CD4-positive, alpha-beta T cell treated with Interferon gamma for 1 hour (primary cell): Measurements from ENCODE around the gene KRT16.
"Not testable (repeated sequence)": the region's sequence is repeated elsewhere in the genome, so short reads cannot be mapped to it uniquely, and the experiment has no call there.

Experiments
- DNase-seq: peaks from one replicate; pipeline ENCODE4 v3.0.0-alpha.2; 2020

KRT16 gene

DNA sequence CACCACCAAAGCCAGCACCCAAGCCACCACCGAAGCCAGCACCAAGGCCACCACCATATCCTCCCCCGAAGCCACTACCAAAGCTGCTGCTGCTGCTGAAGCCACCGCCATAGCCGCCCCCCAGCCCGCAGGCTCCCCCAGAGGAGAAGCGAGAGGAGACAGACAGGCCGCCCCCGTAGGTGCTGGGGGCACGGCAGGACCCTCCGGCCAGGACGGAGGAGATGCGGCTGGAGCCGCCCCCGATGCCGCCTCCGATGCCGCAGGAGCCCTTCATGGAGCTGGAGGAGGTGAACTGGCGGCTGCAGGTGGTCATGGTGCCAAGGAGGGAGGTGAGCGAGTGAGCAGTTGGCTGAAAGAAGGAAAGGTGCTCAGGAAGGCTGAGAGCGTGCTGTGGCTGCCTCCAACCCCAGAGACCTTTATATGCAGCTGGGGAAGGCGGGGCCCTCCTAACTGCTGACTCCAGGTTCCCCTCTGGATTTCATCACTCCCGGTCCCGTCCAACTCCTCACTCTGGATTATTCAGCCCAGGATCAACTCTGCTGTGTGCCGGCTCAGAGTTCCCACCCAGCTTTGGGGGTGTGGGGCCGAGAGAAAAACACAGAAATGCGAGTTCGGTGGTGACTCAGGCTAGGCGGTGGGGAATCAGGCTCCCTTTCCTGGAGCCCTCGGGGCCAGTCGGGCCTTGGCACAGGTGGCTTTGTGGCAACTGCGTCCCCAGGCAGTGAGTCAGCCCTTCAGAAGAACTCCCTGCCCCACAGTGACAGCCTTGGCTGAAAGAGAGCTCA lies at the start of gene KRT16:
TSS of gene KRT16 (minus strand) at position 392 of the 785 bp plus-strand sequence. CDS start at position 313, 79 bp downstream.
- not testable (repeated sequence) for DNase-seq

DNA sequence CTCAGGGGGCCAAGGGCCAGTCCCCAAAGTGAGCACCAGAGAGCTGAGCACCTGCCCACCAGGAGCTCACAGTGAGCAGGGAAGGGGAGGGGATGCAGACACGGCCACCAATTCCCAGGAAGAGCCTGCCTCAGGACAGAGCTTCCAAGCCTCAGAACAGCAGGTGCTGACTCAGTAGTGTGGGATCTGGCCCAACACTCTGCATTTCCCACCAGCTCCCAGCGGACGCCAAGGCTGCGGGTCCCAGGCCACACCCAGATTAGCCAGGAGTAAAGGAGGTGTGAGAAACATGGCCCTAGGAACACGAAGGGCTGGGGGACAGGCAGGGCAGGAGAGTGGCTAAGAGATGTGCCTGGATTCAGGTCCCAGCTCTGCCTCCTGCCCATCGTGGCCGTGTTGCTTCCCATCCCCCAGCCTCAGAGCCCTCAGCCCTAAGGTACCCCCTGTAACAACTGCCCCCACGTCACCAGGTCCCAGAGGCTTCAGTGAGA lies 47.7 kb upstream of the KRT16 start:
- no peak for DNase-seq

DNA sequence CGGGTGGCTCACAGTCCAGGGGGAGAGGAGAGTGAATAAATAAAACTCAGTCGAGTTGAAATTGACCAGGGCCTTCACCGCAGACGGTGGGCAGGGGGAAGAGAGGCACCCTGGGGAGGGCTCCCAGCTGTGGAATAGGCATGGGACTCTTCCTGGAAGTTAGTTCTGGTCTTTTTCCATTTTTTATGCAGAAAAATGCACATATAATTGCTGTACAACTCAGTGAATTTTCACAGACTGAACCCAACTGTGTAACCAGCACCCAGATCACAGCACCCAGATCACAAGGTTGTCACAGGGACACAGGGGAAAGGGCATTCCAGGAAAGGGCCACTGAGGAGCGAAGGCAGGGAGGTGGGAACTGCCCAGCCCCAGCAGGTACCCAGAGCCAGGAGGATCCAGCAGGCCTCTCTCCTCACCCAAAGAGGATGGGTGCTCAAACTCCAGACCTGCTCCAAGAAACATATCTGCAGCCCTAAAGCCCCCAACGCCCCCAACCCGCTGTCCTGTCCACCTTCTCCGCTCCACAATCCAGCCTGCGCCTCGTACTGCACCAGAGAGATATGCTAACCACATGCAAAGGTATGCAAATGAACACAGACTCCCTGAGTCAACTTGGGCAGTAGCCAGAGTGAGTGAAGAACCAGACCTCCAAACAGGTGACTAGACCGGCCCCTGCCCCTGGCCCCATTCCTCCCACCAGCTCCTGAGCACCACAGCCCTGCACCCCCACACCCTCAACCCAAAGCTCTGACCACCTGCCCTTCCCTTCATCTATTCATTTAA lies 47.1 kb upstream of the KRT16 start:
- no peak for DNase-seq

DNA sequence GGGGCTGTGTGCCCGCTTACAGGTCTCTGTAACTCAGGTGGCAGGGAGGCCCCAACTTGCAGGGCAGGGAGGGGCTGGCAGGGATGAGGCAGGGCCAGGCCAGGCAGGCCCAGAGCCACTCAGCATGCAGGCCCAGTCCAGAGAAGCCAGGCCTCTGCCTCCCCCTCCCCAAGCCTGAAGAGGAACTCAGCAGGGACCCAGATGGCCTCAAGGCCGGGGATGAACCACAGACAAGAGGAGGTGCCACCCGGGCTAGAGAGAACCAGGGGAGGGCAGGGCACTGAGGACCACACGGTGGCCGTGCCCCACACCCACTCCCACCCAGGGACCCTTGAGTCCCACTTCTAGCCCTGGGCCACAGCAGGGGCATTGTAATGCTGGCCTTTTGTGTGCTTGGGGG lies 46.3 kb upstream of the KRT16 start:
- no peak for DNase-seq

DNA sequence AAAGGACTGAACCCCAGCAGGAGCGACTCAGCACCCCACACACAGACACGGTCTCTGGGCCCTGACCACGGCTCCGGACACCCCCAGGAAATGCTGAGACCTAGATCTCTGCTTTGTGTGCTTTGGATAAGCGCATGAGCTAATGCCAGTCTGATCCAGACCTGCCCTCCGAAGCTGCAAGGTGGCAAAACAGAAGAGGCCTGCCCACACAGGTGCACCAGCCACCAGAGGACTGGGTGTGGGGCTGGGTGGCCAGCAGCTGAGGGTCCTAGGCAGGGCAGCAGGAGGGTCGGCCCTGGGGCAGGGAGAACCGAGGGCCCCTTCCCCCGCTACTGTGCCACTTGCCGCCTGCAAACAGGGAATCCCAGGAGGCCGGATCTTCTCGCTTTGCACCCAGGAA lies 45.4 kb upstream of the KRT16 start:
- DNase-seq, result no peak

DNA sequence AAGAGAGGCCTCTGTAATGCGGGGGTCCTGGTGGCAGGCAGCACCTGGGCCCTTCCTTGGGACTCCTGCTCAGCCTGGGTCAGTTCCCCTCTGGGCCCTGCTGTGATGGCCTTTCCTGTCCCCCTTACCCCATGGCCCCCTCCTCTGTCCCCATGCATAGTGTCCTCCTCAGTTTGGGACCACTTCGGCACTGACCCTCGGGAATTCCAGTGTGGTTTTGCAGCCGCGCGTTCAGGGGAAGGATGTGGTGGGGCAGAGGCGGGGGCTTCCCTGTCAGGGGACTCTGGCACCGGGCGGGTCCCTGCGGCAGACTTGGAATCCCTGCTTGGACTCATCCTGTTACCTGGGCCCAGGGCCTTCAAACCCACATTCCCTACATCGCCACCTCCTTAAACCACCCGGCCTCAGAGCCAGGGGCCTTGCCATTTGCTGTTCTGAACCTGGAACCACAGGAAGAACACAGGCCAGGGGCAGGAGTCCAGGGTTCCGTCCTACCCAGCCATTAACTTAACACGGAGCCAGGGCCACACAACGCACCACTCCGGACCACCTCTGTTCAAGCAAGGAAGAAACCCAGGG lies 44.7 kb upstream of the KRT16 start:
- no peak for DNase-seq

DNA sequence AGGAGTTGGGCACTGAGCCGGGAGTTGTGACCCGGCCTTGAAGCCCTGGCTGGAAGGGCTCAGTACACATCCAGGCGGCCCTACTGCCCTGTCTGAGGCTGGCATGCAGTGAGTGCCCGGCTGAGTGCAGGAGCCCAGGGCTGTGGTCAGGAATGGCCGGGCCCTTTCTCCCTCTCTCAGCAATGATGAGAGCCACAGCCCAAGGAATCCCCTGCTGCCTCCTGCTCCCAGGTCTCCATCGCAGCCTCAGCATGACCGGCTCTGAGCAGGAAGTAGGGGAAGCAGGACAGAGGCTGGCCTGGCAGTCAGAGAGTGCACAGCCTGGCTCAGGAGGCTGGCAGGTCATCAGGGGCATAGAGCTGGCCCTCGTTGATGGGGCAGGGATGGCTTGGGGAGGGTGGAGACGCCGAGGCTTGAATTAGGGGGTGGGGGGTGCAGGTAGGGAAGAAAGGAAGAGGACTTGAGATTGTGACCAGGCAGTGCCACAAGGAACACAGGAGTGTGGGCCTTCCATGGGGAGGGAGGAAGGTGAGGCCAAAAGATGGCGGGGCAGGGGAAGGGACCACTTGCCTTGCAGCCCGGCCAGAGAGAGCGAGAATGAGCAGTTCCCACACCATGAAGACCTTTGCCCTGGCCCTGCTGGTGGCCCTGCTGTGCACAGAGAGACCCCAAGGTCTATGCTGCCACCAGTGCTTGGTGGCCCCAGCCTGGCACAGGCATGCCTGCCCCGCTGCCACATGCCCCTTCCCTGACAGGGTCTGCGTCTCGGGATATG lies 43.9 kb upstream of the KRT16 start:
- DNase-seq, result no peak

DNA sequence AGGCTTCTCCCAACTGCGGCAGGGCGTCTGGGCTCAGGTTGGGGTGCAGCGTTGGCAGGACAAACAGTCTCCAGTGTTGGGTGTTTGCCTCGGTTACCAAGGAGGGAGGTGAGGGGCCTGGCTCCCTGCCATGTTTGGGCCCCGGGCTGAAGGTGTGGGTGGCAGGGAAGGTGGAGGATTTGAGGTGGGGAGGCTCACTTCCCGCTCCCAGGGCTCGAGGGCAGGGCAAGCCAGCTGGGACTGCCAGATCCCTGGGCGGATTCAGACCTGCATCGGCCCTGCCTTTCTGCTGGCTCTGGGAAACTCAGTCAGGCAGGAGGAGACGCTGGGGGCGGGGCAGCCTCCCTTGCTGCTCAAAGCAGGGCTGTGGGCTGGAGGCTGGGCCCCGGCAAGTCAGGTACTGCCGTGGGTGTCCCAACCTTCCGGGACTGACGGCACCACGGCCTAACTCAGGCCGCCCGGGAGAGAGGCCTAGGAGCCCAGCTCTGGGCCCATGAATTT lies 43.1 kb upstream of the KRT16 start:
- no peak for DNase-seq

DNA sequence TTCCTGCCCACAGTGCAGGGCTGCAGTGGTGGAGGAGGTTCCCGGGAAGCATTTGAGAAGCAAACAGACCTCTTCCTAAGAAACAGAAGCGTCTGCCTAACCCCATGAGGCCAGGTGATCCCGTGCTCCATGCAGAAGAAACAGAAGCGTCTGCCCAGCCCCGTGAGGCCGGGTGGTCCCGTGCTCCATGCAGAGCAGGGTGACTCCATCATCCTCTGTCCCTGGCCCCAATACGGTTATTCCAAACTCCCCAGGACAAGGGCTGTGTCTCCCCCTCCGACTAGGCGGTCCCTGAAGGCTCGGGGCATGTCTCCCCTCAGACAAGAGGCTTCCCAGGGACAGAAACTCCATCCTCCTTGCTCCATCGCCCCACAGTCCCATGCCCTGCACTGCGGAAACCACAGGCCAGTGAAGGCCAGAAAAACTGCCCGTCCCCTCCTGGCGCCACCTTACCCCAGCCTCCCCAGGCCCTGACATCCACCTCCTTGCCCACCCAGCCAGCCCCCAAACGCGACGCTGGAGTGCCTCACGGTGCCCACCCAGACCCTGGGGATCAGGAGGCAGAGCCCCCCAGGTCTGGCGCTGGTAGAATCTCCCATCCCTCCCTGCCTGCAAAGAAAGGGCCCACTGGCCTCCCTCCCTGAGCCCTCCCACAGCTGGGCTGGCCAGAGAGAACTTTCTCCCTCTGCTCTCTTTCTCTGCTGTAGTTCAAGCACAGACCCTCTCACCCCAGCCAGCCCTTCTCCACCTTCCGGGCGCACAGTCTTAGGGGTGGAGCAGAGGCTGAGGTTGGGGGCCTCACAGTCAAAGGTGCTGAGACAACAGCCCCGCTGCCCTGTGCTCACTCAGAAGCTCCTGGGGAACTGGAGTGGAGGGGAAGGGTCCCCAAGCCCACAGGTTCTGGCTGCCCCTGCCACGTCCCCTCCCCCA lies 42.4 kb upstream of the KRT16 start:
- DNase-seq, result no peak

DNA sequence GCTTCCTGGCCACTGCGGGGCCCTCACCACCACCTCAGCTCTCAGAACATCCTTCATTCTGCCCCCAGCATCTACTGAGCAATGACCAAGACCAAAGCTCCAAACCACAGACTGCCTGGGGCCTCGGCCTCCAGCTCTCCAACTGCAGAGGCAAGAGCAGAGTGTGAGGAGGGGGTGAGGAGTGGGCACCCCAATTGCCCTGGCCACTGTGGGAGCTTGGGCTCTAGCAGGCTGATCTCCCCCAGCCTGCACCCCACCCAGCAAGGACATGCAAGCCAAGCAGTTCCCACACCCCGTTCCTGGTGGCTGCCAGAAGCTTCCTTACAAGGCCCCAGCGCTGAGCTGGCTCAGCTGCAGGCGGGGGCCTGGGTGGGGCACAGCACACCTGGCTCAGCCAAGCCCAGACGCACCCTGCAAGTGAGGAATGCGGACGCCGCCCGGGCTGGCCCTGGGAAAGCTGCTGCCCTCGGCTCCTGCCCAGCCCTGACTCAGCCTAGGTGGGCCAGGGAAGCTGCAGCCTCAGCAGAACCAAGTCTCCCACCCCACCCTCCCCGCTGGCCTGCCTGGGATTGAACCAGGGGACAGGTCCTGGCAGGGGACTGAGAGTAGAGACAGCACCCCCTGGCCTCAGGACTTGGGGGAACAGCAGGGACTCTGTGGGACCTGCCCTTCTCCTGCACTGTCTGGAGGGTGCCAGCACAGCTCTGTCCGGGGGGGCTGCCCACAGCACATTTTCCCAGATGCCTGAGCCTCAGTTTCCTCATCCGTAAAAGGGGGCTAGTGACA lies 41.5 kb upstream of the KRT16 start:
- no peak for DNase-seq

DNA sequence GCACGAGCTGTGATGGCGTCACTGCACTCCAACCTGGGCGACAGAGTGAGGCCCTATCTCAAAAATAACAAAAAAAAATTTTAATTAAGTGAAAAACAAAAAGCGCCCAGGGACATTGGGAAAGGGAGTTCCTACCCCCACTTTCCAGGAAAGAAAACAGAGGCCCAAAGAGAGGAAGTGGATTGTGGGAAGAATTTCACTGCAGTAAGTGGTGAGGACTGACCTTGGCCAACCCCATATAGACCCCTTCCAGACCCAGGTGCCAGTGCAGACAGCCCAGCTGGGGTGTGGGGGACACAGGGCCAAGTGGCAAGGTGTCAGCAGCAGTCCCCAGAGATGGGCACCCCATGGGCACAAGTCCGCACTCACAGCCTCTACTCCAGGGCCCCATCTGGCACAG lies 40.9 kb upstream of the KRT16 start:
- no peak for DNase-seq

DNA sequence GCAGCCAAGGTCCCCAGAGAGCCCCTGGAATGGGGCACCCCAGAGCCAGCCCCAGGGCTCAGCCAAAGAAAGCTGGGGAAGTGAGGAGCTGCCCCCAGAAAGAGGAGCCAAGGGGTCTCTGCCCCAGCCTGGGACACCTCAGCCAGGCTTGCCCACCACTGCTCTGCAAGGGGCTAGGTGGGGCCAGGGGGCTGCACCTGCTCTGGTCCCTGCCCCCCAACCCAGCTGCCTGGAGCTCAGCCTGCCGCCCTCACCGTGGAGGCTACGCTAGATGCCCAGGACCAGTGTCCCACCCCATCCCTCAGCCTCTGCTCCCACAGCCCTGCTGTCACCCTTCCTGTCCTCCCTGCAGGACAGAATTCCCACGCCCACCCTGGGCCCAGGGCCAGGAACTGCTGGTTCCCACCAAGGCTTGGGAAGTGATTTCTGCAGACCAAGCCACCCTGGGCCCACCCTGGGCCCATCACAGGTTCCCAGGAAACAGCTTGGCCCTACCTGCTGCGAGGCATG lies 39.9 kb upstream of the KRT16 start:
- no peak for DNase-seq

DNA sequence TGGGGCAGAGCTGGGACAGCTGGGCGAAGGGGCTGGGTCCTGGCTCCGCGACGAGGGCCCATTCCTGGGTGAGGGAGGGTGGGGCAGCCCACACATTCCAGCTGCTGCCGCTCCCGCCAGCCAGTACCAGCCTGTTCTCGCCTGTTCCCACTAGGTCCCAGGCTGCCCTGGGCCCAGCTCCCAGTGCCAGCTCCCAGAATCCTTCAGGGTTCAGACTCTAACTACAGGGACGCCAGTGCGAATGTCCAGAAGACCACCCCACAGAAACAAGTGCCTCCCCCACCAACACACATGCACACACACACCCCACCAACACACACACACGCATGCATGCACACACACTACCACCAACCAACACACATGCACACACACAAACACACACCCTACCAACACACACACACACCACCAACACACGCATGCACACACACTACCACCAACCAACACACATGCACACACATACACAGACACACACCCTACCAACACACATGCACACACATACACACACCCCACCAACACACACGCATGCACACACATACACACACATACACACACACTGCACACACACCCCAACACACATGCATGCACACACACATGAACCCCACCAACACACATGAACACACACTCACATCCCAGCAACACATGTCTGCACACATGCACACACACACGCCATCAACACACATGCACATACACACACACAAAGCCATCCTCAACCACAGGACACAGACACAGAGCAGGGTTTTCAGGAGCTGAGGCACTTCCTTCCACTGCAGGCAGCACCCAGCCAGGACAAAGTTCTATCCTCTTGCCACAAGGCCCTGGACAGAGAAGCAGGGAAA lies 39.3 kb upstream of the KRT16 start:
- no peak for DNase-seq

DNA sequence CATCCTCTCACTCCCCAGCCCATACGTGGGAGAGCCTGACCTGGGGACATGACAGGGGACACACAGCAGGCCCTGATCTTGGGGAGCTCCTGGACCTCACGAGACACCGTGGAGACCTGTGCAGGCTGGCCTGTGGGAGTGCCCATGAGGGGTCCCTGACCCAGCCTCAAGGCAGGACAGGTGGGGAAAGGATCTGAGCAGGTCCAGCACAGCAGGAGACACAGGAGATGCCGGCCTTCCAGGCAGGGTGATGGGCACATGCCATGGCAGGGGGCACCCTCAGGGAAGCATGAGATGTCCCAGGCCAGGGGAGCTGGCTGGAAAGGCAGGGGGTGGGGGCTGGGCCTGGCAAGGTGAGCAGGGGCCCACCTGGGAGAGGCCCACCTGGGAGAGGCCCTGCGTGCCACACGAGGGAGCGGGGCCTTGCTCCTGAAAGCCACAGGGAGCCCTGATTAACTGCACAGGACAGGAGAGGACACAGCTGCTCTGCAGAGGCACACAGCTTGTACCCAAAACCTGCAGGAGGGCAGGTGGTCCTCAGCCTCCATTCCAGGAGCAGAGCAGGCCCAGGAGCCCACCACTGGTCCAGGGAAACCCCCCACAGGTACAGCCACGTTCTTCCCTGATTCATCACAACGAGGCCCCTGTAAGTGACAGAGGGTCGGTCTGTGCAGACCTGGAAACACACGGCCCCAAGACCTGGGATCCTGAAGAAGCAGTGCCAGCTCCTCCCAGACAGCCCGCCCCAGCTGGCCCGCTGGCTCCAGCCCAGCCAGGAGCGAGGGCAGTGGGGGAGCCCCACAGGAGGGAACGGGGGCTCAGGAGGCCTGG lies 38.4 kb upstream of the KRT16 start:
- DNase-seq, result no peak

DNA sequence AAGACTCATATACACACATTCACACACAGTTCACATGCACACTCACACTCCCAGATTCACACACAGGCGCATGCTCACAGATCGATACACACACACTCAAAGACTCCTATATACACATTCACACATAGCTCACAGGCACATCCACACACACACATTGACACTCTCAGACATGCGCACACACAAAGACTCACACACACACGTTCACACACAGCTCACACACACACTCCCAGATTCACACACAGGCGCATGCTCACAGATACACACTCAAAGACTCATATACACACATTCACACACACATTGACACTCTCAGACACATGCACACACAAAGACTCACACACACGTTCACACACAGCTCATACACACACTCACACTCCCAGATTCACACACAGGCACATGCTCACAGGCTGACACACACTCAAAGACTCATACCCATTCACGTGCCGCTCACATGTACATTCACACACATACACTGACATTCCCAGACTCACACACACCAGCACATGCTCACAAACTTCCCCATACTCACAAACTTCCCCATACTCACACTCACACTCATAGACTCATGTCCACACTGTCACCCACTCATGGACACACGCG lies 37.5 kb upstream of the KRT16 start:
- DNase-seq, result no peak

DNA sequence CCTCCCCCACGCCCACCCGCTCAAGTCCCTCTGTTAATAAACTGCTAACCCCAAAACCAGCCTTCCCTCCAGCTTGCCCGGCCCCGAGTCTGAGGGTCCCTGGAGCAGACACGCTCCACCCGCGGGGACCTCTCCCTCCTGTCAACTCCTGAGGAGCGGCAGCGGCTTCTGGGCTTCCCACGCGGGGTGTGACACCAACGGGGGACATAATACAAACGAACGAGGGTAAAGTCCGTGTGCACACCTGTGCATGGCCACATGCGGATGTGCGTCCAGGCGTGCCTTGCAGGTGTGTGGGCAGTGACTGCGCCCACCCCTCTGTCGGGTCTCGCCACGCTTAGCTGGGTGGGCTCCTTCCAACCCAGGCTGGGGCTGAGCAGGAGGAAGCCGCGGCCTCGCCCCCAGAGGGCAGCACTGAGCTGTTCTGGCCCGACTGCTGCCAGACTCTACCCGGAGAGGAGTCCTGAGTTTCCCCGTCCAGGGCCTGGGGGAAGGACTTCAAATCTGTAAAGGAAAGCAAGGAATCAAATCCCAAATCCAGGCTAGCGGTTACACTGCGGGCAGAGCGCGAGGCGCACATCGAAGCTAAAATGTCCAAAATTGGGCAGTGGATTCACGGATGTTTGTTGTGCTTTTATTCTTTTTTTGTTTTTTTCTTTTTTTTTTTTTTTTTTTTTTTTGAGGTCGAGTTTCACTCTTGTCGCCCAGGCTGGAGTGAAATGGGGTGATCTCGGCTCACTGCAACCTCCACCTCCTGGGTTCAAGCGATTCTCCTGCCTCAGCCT lies 36.0 kb upstream of the KRT16 start:
- DNase-seq, result peak; percentile 80

DNA sequence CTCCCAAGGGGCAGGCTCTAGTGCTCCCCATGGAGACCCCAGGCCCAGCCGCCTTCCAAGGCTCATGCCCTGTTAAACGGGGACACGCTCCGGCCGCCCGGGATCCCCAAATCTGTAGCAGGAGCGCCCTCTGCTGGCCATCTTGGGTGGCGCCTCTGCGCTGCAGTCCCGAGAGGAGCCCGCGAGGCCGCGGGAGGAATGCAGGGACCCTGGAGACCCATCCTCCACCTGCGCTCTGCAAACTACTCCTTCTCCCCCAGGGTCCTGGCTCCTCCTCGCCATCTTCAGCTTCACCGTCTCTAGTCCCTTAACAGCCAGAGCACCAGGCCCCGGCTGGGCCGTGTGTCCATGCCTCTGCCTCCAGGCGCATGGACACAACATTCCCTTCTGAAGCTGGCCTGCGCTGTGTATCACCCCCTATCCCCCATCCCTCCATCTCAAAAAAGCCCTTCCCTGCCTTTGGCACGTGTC lies 35.4 kb upstream of the KRT16 start:
- DNase-seq, result peak; percentile 79
